ENCODE measurements around the gene STPG2. TPM values are rescaled to one million over a fixed set of nuclear protein-coding genes. Genes with fewer than 3 reads are reported as not detected.

STPG2 gene
- total RNA-seq, 1 experiment from 2014 or later: 0.35 TPM

- no peak overlapping the region for H3K4me2 ChIP-seq
- H3K4me3 ChIP-seq: no peak overlapping the region
- BruUV-seq (replicated peaks): no TSS peak
- H3K4me1 ChIP-seq (replicated peaks; ENCODE audit: insufficient read depth): no peaks in the 10 kb centered on the region
- no peak overlapping the region for H2AFZ ChIP-seq
- H3K79me2 ChIP-seq (ENCODE audit: low read depth): no peaks in the 10 kb centered on the region
- no peaks in the 10 kb centered on the region for H3K36me3 ChIP-seq (ENCODE audit: low read depth)
- no peaks in the 10 kb centered on the region for H3K9me2 ChIP-seq (ENCODE audit: insufficient read depth)
- ChIA-PET CTCF (no interaction called here), POLR2A (ENCODE audit: unreplicated experiment) (no interaction called here)
- intact Hi-C loops (cut with micrococcal nuclease; ENCODE audit: unreplicated experiment): no loop called here
- H3K27me3 ChIP-seq (ENCODE audit: insufficient read depth, low read depth): no peaks in the 10 kb centered on the region
- H3F3A ChIP-seq (ENCODE audit: insufficient read depth, low read depth): no peaks in the 10 kb centered on the region
- no peaks in the 10 kb centered on the region for H4K20me1 ChIP-seq (ENCODE audit: insufficient read depth)
- no peak for TF ChIP-seq EZH2 (IDR thresholded peaks at IDR 0.05; ENCODE audit: low read depth)
- TF ChIP-seq, protein P1, sequence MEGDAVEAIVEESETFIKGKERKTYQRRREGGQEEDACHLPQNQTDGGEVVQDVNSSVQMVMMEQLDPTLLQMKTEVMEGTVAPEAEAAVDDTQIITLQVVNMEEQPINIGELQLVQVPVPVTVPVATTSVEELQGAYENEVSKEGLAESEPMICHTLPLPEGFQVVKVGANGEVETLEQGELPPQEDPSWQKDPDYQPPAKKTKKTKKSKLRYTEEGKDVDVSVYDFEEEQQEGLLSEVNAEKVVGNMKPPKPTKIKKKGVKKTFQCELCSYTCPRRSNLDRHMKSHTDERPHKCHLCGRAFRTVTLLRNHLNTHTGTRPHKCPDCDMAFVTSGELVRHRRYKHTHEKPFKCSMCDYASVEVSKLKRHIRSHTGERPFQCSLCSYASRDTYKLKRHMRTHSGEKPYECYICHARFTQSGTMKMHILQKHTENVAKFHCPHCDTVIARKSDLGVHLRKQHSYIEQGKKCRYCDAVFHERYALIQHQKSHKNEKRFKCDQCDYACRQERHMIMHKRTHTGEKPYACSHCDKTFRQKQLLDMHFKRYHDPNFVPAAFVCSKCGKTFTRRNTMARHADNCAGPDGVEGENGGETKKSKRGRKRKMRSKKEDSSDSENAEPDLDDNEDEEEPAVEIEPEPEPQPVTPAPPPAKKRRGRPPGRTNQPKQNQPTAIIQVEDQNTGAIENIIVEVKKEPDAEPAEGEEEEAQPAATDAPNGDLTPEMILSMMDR (conservative IDR thresholded peaks at IDR 0.05): peak; percentile 24; the same call in 1 of the 2 replicates
- DNase-seq: no peak
- no peaks in the 10 kb centered on the region for H3K9me3 ChIP-seq (ENCODE audit: insufficient read depth, low read depth)
- H3K27ac ChIP-seq: no peak overlapping the region
Observed at GRCh38 chr4:97548943-97549583, 594.2 kb downstream of the STPG2 start.

DNA sequence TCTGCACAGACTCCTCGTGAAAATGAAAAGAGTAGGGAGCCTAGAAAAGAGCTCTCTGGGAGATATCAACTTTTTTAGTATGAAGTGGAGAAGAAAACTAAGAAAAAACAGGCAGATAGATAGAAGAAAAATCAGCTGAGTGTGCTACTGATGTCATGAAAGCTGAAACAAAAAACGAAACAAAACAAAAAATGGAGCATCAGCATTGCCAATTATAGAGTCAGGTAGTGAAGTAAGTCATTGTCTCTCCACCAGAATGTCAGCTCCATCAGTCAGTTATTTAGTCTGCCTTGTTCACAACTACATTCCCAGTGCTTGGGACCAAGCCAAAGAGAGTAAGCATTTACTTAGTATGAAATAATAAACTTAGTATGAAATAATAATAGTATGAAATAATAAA, 595.1 kb downstream of the STPG2 start:
- DNase-seq: no peak
- POLR2A ChIA-PET (ENCODE audit: unreplicated experiment): no interaction called here
- no peak for TF ChIP-seq EZH2 (IDR thresholded peaks at IDR 0.05; ENCODE audit: low read depth)
- TF ChIP-seq, protein P1 (conservative IDR thresholded peaks at IDR 0.05): no peak

DNA sequence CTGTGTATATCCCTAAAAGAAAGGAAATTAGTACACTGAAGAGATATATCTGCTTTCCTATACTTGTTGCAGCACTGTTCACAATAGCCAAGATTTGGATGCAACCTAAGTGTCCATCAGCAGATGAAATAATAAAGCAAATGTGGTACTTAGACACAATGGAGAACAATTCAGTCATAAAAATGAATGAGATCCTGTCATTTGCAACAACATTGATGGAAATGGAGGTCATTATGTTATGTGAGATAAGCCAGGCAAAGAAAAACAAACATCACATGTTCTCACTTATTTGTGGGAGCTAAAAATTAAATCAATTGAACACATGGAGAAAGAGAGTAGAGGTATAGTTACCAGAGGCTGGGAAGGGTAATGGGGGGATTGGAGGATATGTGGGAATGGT, 611.9 kb downstream of the STPG2 start:
- Histone ChIP-seq H3K36me3 (ENCODE audit: low read depth) (no peaks in the 10 kb centered on the region), H4K20me1 (ENCODE audit: insufficient read depth) (no peaks in the 10 kb centered on the region), H3K9me2 (ENCODE audit: insufficient read depth) (no peaks in the 10 kb centered on the region), H3F3A (ENCODE audit: insufficient read depth, low read depth) (no peaks in the 10 kb centered on the region), H3K4me2 (no peak overlapping the region), H3K4me3 (no peak overlapping the region), H2AFZ (no peak overlapping the region), H3K27ac (no peak overlapping the region), H3K9me3 (ENCODE audit: insufficient read depth, low read depth) (no peaks in the 10 kb centered on the region), H3K4me1 (replicated peaks; ENCODE audit: insufficient read depth) (no peaks in the 10 kb centered on the region), H3K27me3 (ENCODE audit: insufficient read depth, low read depth) (no peaks in the 10 kb centered on the region), H3K79me2 (ENCODE audit: low read depth) (no peaks in the 10 kb centered on the region)
- ChIA-PET CTCF (no interaction called here), POLR2A (ENCODE audit: unreplicated experiment) (no interaction called here)
- no peak for DNase-seq
- no peak for TF ChIP-seq EZH2 (IDR thresholded peaks at IDR 0.05; ENCODE audit: low read depth)
- TF ChIP-seq, protein P1 (conservative IDR thresholded peaks at IDR 0.05): no peak
- no TSS peak for BruUV-seq (replicated peaks)
- intact Hi-C loops (cut with micrococcal nuclease; ENCODE audit: unreplicated experiment): no loop called here

More for the DNA sequence above, 595.1 kb downstream of the STPG2 start:
- H3K9me3 ChIP-seq (ENCODE audit: insufficient read depth, low read depth): no peaks in the 10 kb centered on the region
- no peaks in the 10 kb centered on the region for H3F3A ChIP-seq (ENCODE audit: insufficient read depth, low read depth)
- no peaks in the 10 kb centered on the region for H4K20me1 ChIP-seq (ENCODE audit: insufficient read depth)
- H3K36me3 ChIP-seq (ENCODE audit: low read depth): no peaks in the 10 kb centered on the region
- H3K4me1 ChIP-seq (replicated peaks; ENCODE audit: insufficient read depth): no peaks in the 10 kb centered on the region
- no peak overlapping the region for H2AFZ ChIP-seq
- no peaks in the 10 kb centered on the region for H3K9me2 ChIP-seq (ENCODE audit: insufficient read depth)
- intact Hi-C loops (cut with micrococcal nuclease; ENCODE audit: unreplicated experiment): no loop called here
- no peak overlapping the region for H3K4me2 ChIP-seq
- no peak overlapping the region for H3K27ac ChIP-seq
- H3K79me2 ChIP-seq (ENCODE audit: low read depth): no peaks in the 10 kb centered on the region
- H3K4me3 ChIP-seq: no peak overlapping the region
- no peaks in the 10 kb centered on the region for H3K27me3 ChIP-seq (ENCODE audit: insufficient read depth, low read depth)
- CTCF ChIA-PET: no interaction called here
- no TSS peak for BruUV-seq (replicated peaks)
